ENCODE results near the gene NCAPG. TPM values are rescaled to one million over a fixed set of nuclear protein-coding genes. Genes with fewer than 3 reads are reported as not detected.

The NCAPG gene
- total and polyA plus RNA-seq, 9 of the 15 experiments (the other 6 are each of a cell fraction or from before 2014, with no cell fraction given), result 25.6 to 102 (median 65.3) TPM

DNA sequence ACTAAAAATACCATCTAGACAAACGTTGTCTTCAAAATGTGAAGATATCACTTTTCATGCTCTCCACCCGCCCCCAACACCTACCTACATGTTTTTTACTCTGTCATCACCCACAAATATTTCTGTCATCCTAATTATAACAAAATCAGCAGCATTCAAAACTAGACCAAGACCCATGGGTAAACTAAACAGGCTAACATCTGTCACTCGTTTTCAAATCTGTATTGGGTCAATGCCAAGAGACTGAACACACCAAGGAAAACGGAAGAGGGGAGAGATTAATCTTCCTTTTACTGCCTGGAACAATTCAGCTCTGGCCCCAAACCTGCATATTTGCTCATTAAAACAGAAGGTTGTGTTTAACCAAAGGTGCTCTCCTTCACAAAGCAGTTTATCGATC is 46.8 kb upstream of the NCAPG start:
- intact Hi-C loops (cut with micrococcal nuclease), result no loop called here
- Histone ChIP-seq H2AFZ (ENCODE audit: low read depth, low read length) (no peak overlapping the region), H3K4me3 (no peak overlapping the region), H3K9me1 (ENCODE audit: control insufficient read depth, insufficient read depth, low read length) (no peaks in the 10 kb centered on the region), H3K4me1 (replicated peaks in 1 of 2; ENCODE audit: control insufficient read depth in 2 of 2, insufficient read depth in 2 of 2, low read length in 2 of 2) (peaks cover 0 to 7% of the 10 kb centered on the region in 2 experiments; a peak in 1 of 5 replicates), H3K9me3 (replicated peaks; ENCODE audit: control insufficient read depth, insufficient read depth, low read depth, low read length) (peaks cover 3% of the 10 kb centered on the region; the same call in 1 of the 2 replicates), H3K4me2 (ENCODE audit: insufficient read depth, low read length) (no peak overlapping the region), H3K36me3 (ENCODE audit: control insufficient read depth, insufficient read depth, low read length) (no peaks in the 10 kb centered on the region), H3K27ac (ENCODE audit: extremely low read depth, low read depth, low read length) (no peak overlapping the region), H4K20me1 (replicated peaks; ENCODE audit: control insufficient read depth, insufficient read depth, low read length) (no peaks in the 10 kb centered on the region), H3K9ac (ENCODE audit: insufficient read depth in 1 of 2, low read depth in 2 of 2, low read length in 2 of 2) (no peak overlapping the region), H3K27me3 (ENCODE audit: control insufficient read depth in 2 of 2, insufficient read depth in 2 of 2, low read length in 2 of 2) (peaks cover 7 to 9% of the 10 kb centered on the region in 2 experiments; a peak in 4 of 5 replicates), H3K79me2 (ENCODE audit: control insufficient read depth, insufficient read depth, low read length) (no peaks in the 10 kb centered on the region)
- TF ChIP-seq NFIC (IDR thresholded peaks at IDR 0.05) (peak; percentile 29; the same call in 1 of the 2 replicates), SRSF1 (IDR thresholded peaks at IDR 0.05; ENCODE audit: low read depth, low read length) (no peak), RAD51 (IDR thresholded peaks at IDR 0.05; ENCODE audit: borderline replicate concordance, low read depth) (no peak), ZKSCAN1 (IDR thresholded peaks at IDR 0.05; ENCODE audit: low read depth, low read length) (no peak)
- FAIRE-seq, result no peak
- no TSS peak for BruUV-seq (replicated peaks)
- ChIA-PET CTCF (ENCODE audit: low intra/inter-chr PET ratio) (no interaction called here), POLR2A (interaction anchor here (0.9 kb wide), 1 partner anchor 69 kb away, joined by 4 read pairs; no protein-coding TSS in a partner anchor)
- under 1% methylated on average over 5 of the region's 5 CpGs for WGBS (ENCODE audit: insufficient coverage, low coverage, missing lambda C conversion rate)
- DNase-seq (ENCODE audit: extremely low read depth in 1 of 4, low spot score in 3 of 4), result no peak
- no peak for ATAC-seq
- in situ Hi-C loops (cut with MboI), result no loop called here

DNA sequence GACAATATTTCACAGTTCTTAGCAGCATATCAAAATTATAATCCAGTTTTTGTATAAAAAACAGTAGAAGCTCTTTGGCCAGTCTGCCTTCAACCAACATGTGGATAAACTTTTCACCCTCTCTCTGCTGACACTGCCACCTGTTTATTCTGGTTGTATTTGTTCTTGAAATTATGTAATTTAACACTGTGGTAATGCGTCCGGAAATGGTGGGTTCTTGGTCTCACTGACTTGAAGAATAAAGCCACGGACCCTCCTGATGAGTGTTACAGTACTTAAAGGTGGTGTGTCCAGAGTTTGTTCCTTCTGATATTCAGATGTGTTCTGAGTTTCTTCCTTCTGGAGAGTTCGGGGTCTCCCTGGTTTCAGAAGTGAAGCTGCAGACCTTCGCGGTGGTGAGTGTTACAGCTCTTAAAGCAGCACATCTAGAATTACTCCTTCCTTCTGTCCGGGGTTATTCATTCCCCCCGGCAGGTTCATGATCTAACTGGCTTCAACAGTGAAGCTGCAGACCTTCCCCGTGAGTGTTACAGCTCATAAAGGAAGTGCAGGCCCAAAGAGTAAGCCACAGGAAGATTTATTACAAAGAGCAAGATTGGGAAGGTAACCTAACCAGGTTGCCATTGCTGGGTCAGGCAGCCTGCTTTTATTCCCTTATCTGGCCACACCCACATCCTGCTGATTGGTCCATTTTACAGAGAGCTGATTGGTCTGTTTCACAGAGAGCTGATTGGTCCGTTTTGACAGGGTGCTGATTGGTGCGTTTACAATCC is 45.1 kb upstream of the NCAPG start:
- Histone ChIP-seq H3K4me3 (no peak overlapping the region), H3K4me2 (ENCODE audit: insufficient read depth, low read length) (no peak overlapping the region), H3K9me1 (ENCODE audit: control insufficient read depth, insufficient read depth, low read length) (no peaks in the 10 kb centered on the region), H3K9me3 (replicated peaks; ENCODE audit: control insufficient read depth, insufficient read depth, low read depth, low read length) (peaks cover 3% of the 10 kb centered on the region; the same call in 1 of the 2 replicates), H3K4me1 (replicated peaks in 1 of 2; ENCODE audit: control insufficient read depth in 2 of 2, insufficient read depth in 2 of 2, low read length in 2 of 2) (peaks cover 0 to 7% of the 10 kb centered on the region in 2 experiments; a peak in 1 of 5 replicates), H3K9ac (ENCODE audit: insufficient read depth in 1 of 2, low read depth in 2 of 2, low read length in 2 of 2) (no peak overlapping the region), H3K36me3 (ENCODE audit: control insufficient read depth, insufficient read depth, low read length) (no peaks in the 10 kb centered on the region), H3K27me3 (ENCODE audit: control insufficient read depth in 2 of 2, insufficient read depth in 2 of 2, low read length in 2 of 2) (peaks cover 3 to 5% of the 10 kb centered on the region in 2 experiments; a peak in 4 of 5 replicates), H4K20me1 (replicated peaks; ENCODE audit: control insufficient read depth, insufficient read depth, low read length) (no peaks in the 10 kb centered on the region), H3K27ac (ENCODE audit: extremely low read depth, low read depth, low read length) (no peak overlapping the region), H3K79me2 (ENCODE audit: control insufficient read depth, insufficient read depth, low read length) (no peaks in the 10 kb centered on the region), H2AFZ (ENCODE audit: low read depth, low read length) (no peak overlapping the region)
- BruUV-seq (replicated peaks), result no TSS peak
- DNase-seq (ENCODE audit: extremely low read depth in 1 of 4, low spot score in 3 of 4), result no peak
- ChIA-PET POLR2A (interaction anchor here (0.6 kb wide), 1 partner anchor 272 kb away, joined by 3 read pairs; no protein-coding TSS in a partner anchor), CTCF (ENCODE audit: low intra/inter-chr PET ratio) (no interaction called here)
- no peak for ATAC-seq
- peak; percentile 83 for TF ChIP-seq NFYB (IDR thresholded peaks at IDR 0.05; ENCODE audit: extremely low read depth, insufficient read length)
- no peak for TF ChIP-seq ZFX (CRISPR knock-in tag; IDR thresholded peaks at IDR 0.05)
- TF ChIP-seq SP1 (CRISPR knock-in tag; IDR thresholded peaks at IDR 0.05), result no peak
- TF ChIP-seq CCAR2 (IDR thresholded peaks at IDR 0.05; ENCODE audit: low read depth, low read length), result no peak
- intact Hi-C loops (cut with micrococcal nuclease), result no loop called here
- FAIRE-seq, result peak; percentile 19
- in situ Hi-C loops (cut with MboI), result no loop called here
- WGBS (ENCODE audit: insufficient coverage, low coverage, missing lambda C conversion rate), result 22% methylated on average over 11 of the region's 11 CpGs

All from K562 (cell line).